ENCODE results near the gene MYL5.
"Not testable (repeated sequence)": the region's sequence is repeated elsewhere in the genome, so short reads cannot be mapped to it uniquely, and the experiment has no call there.

Gene MYL5

GRCh38 chr4:636628-637159 is 37.6 kb upstream of the MYL5 start:
- no peaks in the 10 kb centered on the region for H3K9me3 ChIP-seq (ENCODE audit: control insufficient read depth in 2 of 2, low read length in 2 of 2)
- no peak overlapping the region for H3K4me3 ChIP-seq (ENCODE audit: low read length in 2 of 2)
- H3K27me3 ChIP-seq (ENCODE audit: control insufficient read depth in 2 of 2, insufficient read depth in 2 of 2, low read length in 2 of 2) = no peaks in the 10 kb centered on the region
- no peaks in the 10 kb centered on the region for H3K36me3 ChIP-seq (ENCODE audit: control insufficient read depth in 2 of 2, insufficient read depth in 2 of 2, low read length in 2 of 2)
- H3K9ac ChIP-seq (ENCODE audit: low read depth in 1 of 2, low read length in 2 of 2) = no peak overlapping the region
- no peak overlapping the region for H3K27ac ChIP-seq (ENCODE audit: low read depth in 2 of 2, low read length in 2 of 2)
- H3K4me1 ChIP-seq (ENCODE audit: control insufficient read depth in 2 of 2, insufficient read depth in 2 of 2, low read length in 2 of 2) = no peaks in the 10 kb centered on the region

GRCh38 chr4:637536-638280 is 36.6 kb upstream of the MYL5 start:
- Histone ChIP-seq H3K27me3 (ENCODE audit: control insufficient read depth in 2 of 2, insufficient read depth in 2 of 2, low read length in 2 of 2) (no peaks in the 10 kb centered on the region), H3K9ac (ENCODE audit: low read depth in 1 of 2, low read length in 2 of 2) (no peak overlapping the region), H3K4me3 (ENCODE audit: low read length in 2 of 2) (no peak overlapping the region), H3K9me3 (ENCODE audit: control insufficient read depth in 2 of 2, low read length in 2 of 2) (no peaks in the 10 kb centered on the region), H3K4me1 (ENCODE audit: control insufficient read depth in 2 of 2, insufficient read depth in 2 of 2, low read length in 2 of 2) (no peaks in the 10 kb centered on the region), H3K27ac (ENCODE audit: low read depth in 2 of 2, low read length in 2 of 2) (no peak overlapping the region), H3K36me3 (ENCODE audit: control insufficient read depth in 2 of 2, insufficient read depth in 2 of 2, low read length in 2 of 2) (no peaks in the 10 kb centered on the region)

GRCh38 chr4:642366-642765 is 32.0 kb upstream of the MYL5 start:
- H3K4me3 ChIP-seq (ENCODE audit: low read length in 2 of 2); H3K4me1 ChIP-seq (ENCODE audit: control insufficient read depth in 2 of 2, insufficient read depth in 2 of 2, low read length in 2 of 2); H3K27me3 ChIP-seq (ENCODE audit: control insufficient read depth in 2 of 2, insufficient read depth in 2 of 2, low read length in 2 of 2); H3K9ac ChIP-seq (ENCODE audit: low read depth in 1 of 2, low read length in 2 of 2); H3K27ac ChIP-seq (ENCODE audit: low read depth in 2 of 2, low read length in 2 of 2); H3K9me3 ChIP-seq (ENCODE audit: control insufficient read depth in 2 of 2, low read length in 2 of 2); H3K36me3 ChIP-seq (ENCODE audit: control insufficient read depth in 2 of 2, insufficient read depth in 2 of 2, low read length in 2 of 2): not testable (repeated sequence)

- peaks cover 3 to 10% of the 10 kb centered on the region in 2 donors for H3K27me3 ChIP-seq (ENCODE audit: control insufficient read depth in 2 of 2, insufficient read depth in 2 of 2, low read length in 2 of 2)
- no peak overlapping the region for H3K9ac ChIP-seq (ENCODE audit: low read depth in 1 of 2, low read length in 2 of 2)
- no peaks in the 10 kb centered on the region for H3K36me3 ChIP-seq (ENCODE audit: control insufficient read depth in 2 of 2, insufficient read depth in 2 of 2, low read length in 2 of 2)
- no peak overlapping the region for H3K27ac ChIP-seq (ENCODE audit: low read depth in 2 of 2, low read length in 2 of 2)
- H3K4me3 ChIP-seq (ENCODE audit: low read length in 2 of 2) = no peak overlapping the region
- H3K9me3 ChIP-seq (ENCODE audit: control insufficient read depth in 2 of 2, low read length in 2 of 2) = no peaks in the 10 kb centered on the region
- H3K4me1 ChIP-seq (ENCODE audit: control insufficient read depth in 2 of 2, insufficient read depth in 2 of 2, low read length in 2 of 2) = no peaks in the 10 kb centered on the region
Observed at GRCh38 chr4:646460-646859, 27.9 kb upstream of the MYL5 start.

GRCh38 chr4:647481-647880 is 26.9 kb upstream of the MYL5 start:
- Histone ChIP-seq H3K9me3 (ENCODE audit: control insufficient read depth in 2 of 2, low read length in 2 of 2) (no peaks in the 10 kb centered on the region), H3K27ac (ENCODE audit: low read depth in 2 of 2, low read length in 2 of 2) (no peak overlapping the region), H3K9ac (ENCODE audit: low read depth in 1 of 2, low read length in 2 of 2) (no peak overlapping the region), H3K4me1 (ENCODE audit: control insufficient read depth in 2 of 2, insufficient read depth in 2 of 2, low read length in 2 of 2) (no peaks in the 10 kb centered on the region), H3K36me3 (ENCODE audit: control insufficient read depth in 2 of 2, insufficient read depth in 2 of 2, low read length in 2 of 2) (no peaks in the 10 kb centered on the region), H3K4me3 (ENCODE audit: low read length in 2 of 2) (no peak overlapping the region), H3K27me3 (ENCODE audit: control insufficient read depth in 2 of 2, insufficient read depth in 2 of 2, low read length in 2 of 2) (peaks cover 3 to 13% of the 10 kb centered on the region in 2 donors)

GRCh38 chr4:648579-649292 is 25.6 kb upstream of the MYL5 start:
- Histone ChIP-seq H3K4me3 (ENCODE audit: low read length in 2 of 2) (no peak overlapping the region), H3K9ac (ENCODE audit: low read depth in 1 of 2, low read length in 2 of 2) (no peak overlapping the region), H3K4me1 (ENCODE audit: control insufficient read depth in 2 of 2, insufficient read depth in 2 of 2, low read length in 2 of 2) (no peaks in the 10 kb centered on the region), H3K27me3 (ENCODE audit: control insufficient read depth in 2 of 2, insufficient read depth in 2 of 2, low read length in 2 of 2) (peaks cover 3 to 13% of the 10 kb centered on the region in 2 donors), H3K36me3 (ENCODE audit: control insufficient read depth in 2 of 2, insufficient read depth in 2 of 2, low read length in 2 of 2) (no peaks in the 10 kb centered on the region), H3K27ac (ENCODE audit: low read depth in 2 of 2, low read length in 2 of 2) (no peak overlapping the region), H3K9me3 (ENCODE audit: control insufficient read depth in 2 of 2, low read length in 2 of 2) (no peaks in the 10 kb centered on the region)

GRCh38 chr4:649293-649625 is 25.1 kb upstream of the MYL5 start:
- Histone ChIP-seq H3K4me3 (ENCODE audit: low read length in 2 of 2) (no peak overlapping the region), H3K27me3 (ENCODE audit: control insufficient read depth in 2 of 2, insufficient read depth in 2 of 2, low read length in 2 of 2) (peaks cover 3 to 13% of the 10 kb centered on the region in 2 donors), H3K9ac (ENCODE audit: low read depth in 1 of 2, low read length in 2 of 2) (no peak overlapping the region), H3K27ac (ENCODE audit: low read depth in 2 of 2, low read length in 2 of 2) (no peak overlapping the region), H3K36me3 (ENCODE audit: control insufficient read depth in 2 of 2, insufficient read depth in 2 of 2, low read length in 2 of 2) (no peaks in the 10 kb centered on the region), H3K9me3 (ENCODE audit: control insufficient read depth in 2 of 2, low read length in 2 of 2) (no peaks in the 10 kb centered on the region), H3K4me1 (ENCODE audit: control insufficient read depth in 2 of 2, insufficient read depth in 2 of 2, low read length in 2 of 2) (no peaks in the 10 kb centered on the region)

- no peak overlapping the region for H3K9ac ChIP-seq (ENCODE audit: low read depth in 1 of 2, low read length in 2 of 2)
- H3K9me3 ChIP-seq (ENCODE audit: control insufficient read depth in 2 of 2, low read length in 2 of 2) = no peaks in the 10 kb centered on the region
- H3K27ac ChIP-seq (ENCODE audit: low read depth in 2 of 2, low read length in 2 of 2) = no peak overlapping the region
- H3K27me3 ChIP-seq (ENCODE audit: control insufficient read depth in 2 of 2, insufficient read depth in 2 of 2, low read length in 2 of 2) = peaks cover 3 to 13% of the 10 kb centered on the region in 2 donors
- no peaks in the 10 kb centered on the region for H3K4me1 ChIP-seq (ENCODE audit: control insufficient read depth in 2 of 2, insufficient read depth in 2 of 2, low read length in 2 of 2)
- no peaks in the 10 kb centered on the region for H3K36me3 ChIP-seq (ENCODE audit: control insufficient read depth in 2 of 2, insufficient read depth in 2 of 2, low read length in 2 of 2)
- H3K4me3 ChIP-seq (ENCODE audit: low read length in 2 of 2) = no peak overlapping the region
Observed at GRCh38 chr4:649751-650310, 24.5 kb upstream of the MYL5 start.

- H3K9ac ChIP-seq (ENCODE audit: low read depth in 1 of 2, low read length in 2 of 2) = no peak overlapping the region
- no peaks in the 10 kb centered on the region for H3K36me3 ChIP-seq (ENCODE audit: control insufficient read depth in 2 of 2, insufficient read depth in 2 of 2, low read length in 2 of 2)
- peaks cover 3 to 13% of the 10 kb centered on the region in 2 donors for H3K27me3 ChIP-seq (ENCODE audit: control insufficient read depth in 2 of 2, insufficient read depth in 2 of 2, low read length in 2 of 2)
- H3K27ac ChIP-seq (ENCODE audit: low read depth in 2 of 2, low read length in 2 of 2) = no peak overlapping the region
- H3K4me1 ChIP-seq (ENCODE audit: control insufficient read depth in 2 of 2, insufficient read depth in 2 of 2, low read length in 2 of 2) = no peaks in the 10 kb centered on the region
- no peaks in the 10 kb centered on the region for H3K9me3 ChIP-seq (ENCODE audit: control insufficient read depth in 2 of 2, low read length in 2 of 2)
- H3K4me3 ChIP-seq (ENCODE audit: low read length in 2 of 2) = no peak overlapping the region
Observed at GRCh38 chr4:650461-650860, 23.9 kb upstream of the MYL5 start.

Data from mucosa of rectum (tissue), 2 donors.